AG04449 (cell line): ENCODE results near the gene FIGNL1.

Source experiments
- CTCF ChIA-PET: fragments of 350-600 bp; formaldehyde crosslinking; extraction: SDS; loops from one replicate; lab custom pipeline; 2021; ENCODE audit warnings: antibody characterized with exemption; lab: Yijun Ruan, JAX
- POLR2A ChIA-PET: fragments of 400-600, 350-600 bp; formaldehyde crosslinking; extraction: SDS; loops from one replicate; lab custom pipeline; 2020; ENCODE audit warnings: antibody characterized with exemption, inconsistent platforms; lab: Yijun Ruan, JAX
- DNase-seq: peaks from one replicate; pipeline ENCODE4 v3.0.0-alpha.2; 2010; ENCODE audit warnings: low read depth, low spot score
- H3K4me3 ChIP-seq: 2 replicates; pipeline ENCODE4 v1.5.1; 2011; ENCODE audit warnings: low read depth, mild to moderate bottlenecking, control low read depth, low read length
- TF ChIP-seq, protein P1 (sequence below): IDR thresholded peaks from one replicate; pipeline ENCODE4 v1.5.1; 2011; ENCODE audit warnings: mild to moderate bottlenecking, moderate library complexity, low read length, control low read depth, inconsistent platforms; ENCODE audit not compliant: insufficient read depth; ENCODE audit errors: missing control alignments

FIGNL1 gene

GRCh38 chr7:50449881-50450589 is at the start of gene FIGNL1:
TSS of gene FIGNL1 (minus strand) at chr7:50450350. CDS start at chr7:50447287, 3,063 bp downstream.
- peak within 1 kb of the TSS; percentile 94 for H3K4me3 ChIP-seq
- CTCF ChIA-PET = interaction anchor here (0.8 to 1.8 kb wide), 3 partner anchors 18 to 711 kb away, joined by 3 to 7 read pairs (median 3); no protein-coding TSS in a partner anchor
- TF ChIP-seq, protein P1, sequence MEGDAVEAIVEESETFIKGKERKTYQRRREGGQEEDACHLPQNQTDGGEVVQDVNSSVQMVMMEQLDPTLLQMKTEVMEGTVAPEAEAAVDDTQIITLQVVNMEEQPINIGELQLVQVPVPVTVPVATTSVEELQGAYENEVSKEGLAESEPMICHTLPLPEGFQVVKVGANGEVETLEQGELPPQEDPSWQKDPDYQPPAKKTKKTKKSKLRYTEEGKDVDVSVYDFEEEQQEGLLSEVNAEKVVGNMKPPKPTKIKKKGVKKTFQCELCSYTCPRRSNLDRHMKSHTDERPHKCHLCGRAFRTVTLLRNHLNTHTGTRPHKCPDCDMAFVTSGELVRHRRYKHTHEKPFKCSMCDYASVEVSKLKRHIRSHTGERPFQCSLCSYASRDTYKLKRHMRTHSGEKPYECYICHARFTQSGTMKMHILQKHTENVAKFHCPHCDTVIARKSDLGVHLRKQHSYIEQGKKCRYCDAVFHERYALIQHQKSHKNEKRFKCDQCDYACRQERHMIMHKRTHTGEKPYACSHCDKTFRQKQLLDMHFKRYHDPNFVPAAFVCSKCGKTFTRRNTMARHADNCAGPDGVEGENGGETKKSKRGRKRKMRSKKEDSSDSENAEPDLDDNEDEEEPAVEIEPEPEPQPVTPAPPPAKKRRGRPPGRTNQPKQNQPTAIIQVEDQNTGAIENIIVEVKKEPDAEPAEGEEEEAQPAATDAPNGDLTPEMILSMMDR = no peak
- no peak for DNase-seq
- POLR2A ChIA-PET = interaction anchor here (0.5 kb wide), 1 partner anchor 14 kb away, joined by 3 read pairs; no protein-coding TSS in a partner anchor

DNA sequence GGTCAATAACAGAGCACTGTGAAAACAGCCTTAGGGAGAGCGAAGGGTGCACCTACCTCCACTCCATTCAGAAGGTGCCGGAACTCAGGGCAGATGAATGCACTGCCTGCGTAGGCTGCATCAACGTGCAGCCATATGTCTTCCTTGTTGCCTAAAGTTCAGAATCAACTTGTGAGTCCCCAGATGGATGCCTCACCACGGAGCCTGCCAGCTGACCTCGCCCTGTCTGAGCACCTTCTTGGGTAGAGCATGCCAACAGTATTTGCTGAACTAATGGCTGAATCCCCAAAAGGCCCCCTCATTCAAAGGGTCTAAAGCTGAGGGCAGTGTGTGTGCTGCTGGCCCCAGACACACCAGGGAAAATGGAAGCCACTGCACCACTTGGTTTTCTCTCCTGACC is 48.9 kb upstream of the FIGNL1 start:
- no peak for DNase-seq
- CTCF ChIA-PET = interaction anchor here (0.8 to 0.9 kb wide), 2 partner anchors 82 to 662 kb away, joined by 3 to 4 read pairs; no protein-coding TSS in a partner anchor
- POLR2A ChIA-PET = no interaction called here
- TF ChIP-seq, protein P1 = no peak
- no peak overlapping the region for H3K4me3 ChIP-seq

DNA sequence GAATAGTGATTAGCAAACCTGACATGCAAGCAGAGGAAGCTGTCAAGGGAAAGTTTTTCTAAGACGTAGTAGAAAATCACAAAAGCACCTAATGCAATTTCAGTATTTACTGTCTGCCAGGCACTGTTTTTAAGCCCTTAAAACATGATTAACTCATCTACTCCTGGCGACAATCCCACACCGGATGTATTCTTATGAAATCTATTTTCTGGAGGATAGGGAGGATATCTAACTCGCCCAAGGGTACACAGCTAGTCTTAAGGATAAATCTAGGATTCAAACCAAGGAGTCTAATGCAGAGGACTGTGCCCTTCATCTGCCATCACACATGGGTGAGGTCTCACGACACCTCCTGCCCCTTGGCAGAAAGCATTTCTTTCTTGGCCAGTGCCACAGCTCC is 47.8 kb upstream of the FIGNL1 start:
- ChIA-PET CTCF (interaction anchor here (1.6 to 4.0 kb wide), 2 partner anchors 30 to 643 kb away, joined by 5 to 17 read pairs; no protein-coding TSS in a partner anchor), POLR2A (no interaction called here)
- TF ChIP-seq, protein P1 = no peak
- H3K4me3 ChIP-seq = no peak overlapping the region
- no peak for DNase-seq

- no peak for DNase-seq
- TF ChIP-seq, protein P1 = no peak
- CTCF ChIA-PET = interaction anchor here (1.6 to 4.0 kb wide), 2 partner anchors 29 to 644 kb away, joined by 5 to 17 read pairs; no protein-coding TSS in a partner anchor
- H3K4me3 ChIP-seq = no peak overlapping the region
- POLR2A ChIA-PET = no interaction called here
These were observed 47.0 kb upstream of the FIGNL1 start for GRCh38 chr7:50497068-50497642.

GRCh38 chr7:50496569-50496968 is 46.4 kb upstream of the FIGNL1 start:
- no peak for DNase-seq
- no peak overlapping the region for H3K4me3 ChIP-seq
- ChIA-PET POLR2A (no interaction called here), CTCF (interaction anchor here (4.0 kb wide), 1 partner anchor 28 kb away, joined by 17 read pairs; no protein-coding TSS in a partner anchor)
- TF ChIP-seq, protein P1 = no peak

- no peak overlapping the region for H3K4me3 ChIP-seq
- TF ChIP-seq, protein P1 = no peak
- POLR2A ChIA-PET = no interaction called here
- no peak for DNase-seq
- CTCF ChIA-PET = interaction anchor here (1.4 to 4.0 kb wide), 2 partner anchors 28 to 665 kb away, joined by 3 to 17 read pairs; no protein-coding TSS in a partner anchor
These were observed 45.6 kb upstream of the FIGNL1 start for GRCh38 chr7:50495746-50496145.
